GM12878 (cell line): ENCODE measurements around the gene LRCH2. TPM values are rescaled to one million over a fixed set of nuclear protein-coding genes. Genes with fewer than 3 reads are reported as not detected.

Experiments
- ATAC-seq: fragments of 200-7000 bp; cut with Tn5 transposase; 3 replicates; pipeline ENCODE4 v1.9.1; 2020; ENCODE audit warnings: mild to moderate bottlenecking, moderate library complexity
- BruUV-seq: library from RNA; stranded (reverse); fragments of 400-500 nt; replicated peaks from 2 replicates; lab custom pipeline; 2021; lab: Mats Ljungman, UMichigan
- CTCF ChIA-PET: fragments of 300-600 bp; sonication (Branson Sonifier 250); formaldehyde crosslinking; extraction: SDS; loops from one replicate; lab custom pipeline; 2021; ENCODE audit warnings: inconsistent platforms; lab: Yijun Ruan, JAX
- POLR2A ChIA-PET: fragments of 350-600 bp; formaldehyde crosslinking; extraction: SDS; loops from one replicate; lab custom pipeline; 2021; ENCODE audit warnings: inconsistent platforms; lab: Charles Lee
- RAD21 ChIA-PET: fragments of 300-600 bp; sonication (Branson Sonifier 250); formaldehyde crosslinking; loops from one replicate; lab custom pipeline; 2023; ENCODE audit warnings: antibody characterized with exemption; ENCODE audit not compliant: unreplicated experiment; lab: Charles Lee
- SMC1A ChIA-PET: fragments of 300-600 bp; sonication (Branson Sonifier 250); formaldehyde crosslinking; loops from one replicate; lab custom pipeline; 2023; ENCODE audit not compliant: unreplicated experiment, uncharacterized antibody; lab: Charles Lee
- DNase-seq: peaks from one replicate; pipeline ENCODE4 v3.0.0-alpha.2; 2011; ENCODE audit warnings: low read depth, low spot score
- FAIRE-seq: peaks from 3 replicates; lab custom pipeline; 2011; peaks lifted over from hg19 to GRCh38; lab: Jason Lieb, UNC
- H2AFZ ChIP-seq: 2 replicates; pipeline ENCODE4 v1.6.0; 2011; ENCODE audit warnings: low read depth, low read length, control low read depth; ENCODE audit not compliant: control insufficient read depth
- H3K27ac ChIP-seq: 2 replicates; pipeline ENCODE4 v1.5.1; 2011; ENCODE audit warnings: control low read depth; ENCODE audit not compliant: control insufficient read depth, insufficient read depth
- H3K27me3 ChIP-seq, 2 experiments: replicated peaks in 1 of 2; 2 replicates each; pipeline versions ENCODE4 v1.6.0 to v1.6.1; 2011; ENCODE audit warnings: low read length in 1 of 2; ENCODE audit not compliant: control insufficient read depth in 2 of 2, insufficient read depth in 2 of 2
- H3K36me3 ChIP-seq, 2 experiments: 2 replicates each; pipeline ENCODE4 v1.5.1; 2011; ENCODE audit warnings: low read length in 1 of 2; ENCODE audit not compliant: control insufficient read depth in 2 of 2, insufficient read depth in 2 of 2
- H3K4me1 ChIP-seq: 2 replicates; pipeline ENCODE4 v1.6.1; 2011; ENCODE audit warnings: mild to moderate bottlenecking, low read length, moderate library complexity, mixed read lengths; ENCODE audit not compliant: control insufficient read depth, insufficient read depth
- H3K4me2 ChIP-seq: 2 replicates; pipeline ENCODE4 v1.6.0; 2011; ENCODE audit warnings: control low read depth; ENCODE audit not compliant: control insufficient read depth, insufficient read depth
- H3K4me3 ChIP-seq: fragments of 200-600 bp; sonication (generic); 2 replicates; pipeline ENCODE4 v1.5.1; 2016
- H3K79me2 ChIP-seq: 2 replicates; pipeline ENCODE4 v1.6.0; 2011; ENCODE audit warnings: low read length; ENCODE audit not compliant: control insufficient read depth, insufficient read depth
- H3K9ac ChIP-seq: 2 replicates; pipeline ENCODE4 v1.8.0; 2011; ENCODE audit warnings: low read length, control low read depth, mixed read lengths; ENCODE audit not compliant: control insufficient read depth, insufficient read depth
- H3K9me3 ChIP-seq: replicated peaks from 3 replicates; pipeline ENCODE4 v1.5.1; 2011; ENCODE audit warnings: mild to moderate bottlenecking, low read length; ENCODE audit not compliant: control insufficient read depth, insufficient read depth
- H4K20me1 ChIP-seq: 2 replicates; pipeline ENCODE4 v1.6.0; 2011; ENCODE audit not compliant: control insufficient read depth, insufficient read depth
- ATF7 ChIP-seq: fragments of 450-650 bp; IDR thresholded peaks from 2 replicates; pipeline ENCODE4 v1.6.1; 2016; ENCODE audit warnings: low read depth, mild to moderate bottlenecking
- BRCA1 ChIP-seq: IDR thresholded peaks from 2 replicates; pipeline ENCODE4 v1.6.1; 2011; ENCODE audit warnings: low read depth, low read length, improper control_type of control experiment
- CBX3 ChIP-seq: fragments of 200-600 bp; sonication (generic); IDR thresholded peaks from 2 replicates; pipeline ENCODE4 v1.6.1; 2016; ENCODE audit warnings: low read depth, borderline replicate concordance
- CHD2 ChIP-seq: IDR thresholded peaks from 2 replicates; pipeline ENCODE4 v1.6.1; 2011; ENCODE audit warnings: low read depth, low read length, improper control_type of control experiment, borderline replicate concordance
- EZH2 ChIP-seq: IDR thresholded peaks from 2 replicates; pipeline ENCODE4 v1.6.1; 2012; ENCODE audit warnings: low read depth, mild to moderate bottlenecking, control low read depth, inconsistent platforms, low read length, borderline replicate concordance; ENCODE audit not compliant: control insufficient read depth
- KAT2A ChIP-seq: conservative IDR thresholded peaks from 2 replicates; pipeline ENCODE4 v1.6.1; 2011; ENCODE audit warnings: low read depth, low read length; ENCODE audit not compliant: control insufficient read depth
- NRF1 ChIP-seq: conservative IDR thresholded peaks from 2 replicates; pipeline ENCODE4 v1.6.1; 2011; ENCODE audit warnings: mild to moderate bottlenecking, low read depth, low read length, improper control_type of control experiment
- SIX5 ChIP-seq: IDR thresholded peaks from 2 replicates; pipeline ENCODE4 v1.6.1; 2011; ENCODE audit warnings: mild to moderate bottlenecking, low read depth, low read length, moderate library complexity; ENCODE audit not compliant: severe bottlenecking
- ZBTB33 ChIP-seq: fragments of 450-650 bp; IDR thresholded peaks from 2 replicates; pipeline ENCODE4 v1.6.1; 2017; ENCODE audit warnings: mild to moderate bottlenecking
- WGBS: methylation state at CpG from one replicate; pipeline ENCODE4 v1.1.6; 2016; ENCODE audit warnings: low lambda C conversion rate; ENCODE audit not compliant: insufficient replicate concordance, insufficient coverage; ENCODE audit errors: missing lambda C conversion rate; 5-methylcytosine and 5-hydroxymethylcytosine counted together
- in situ Hi-C: fragments of 300-500 bp; cut with MboI; formaldehyde crosslinking; loops from 9 replicates; pipeline ENCODE4 v1.14.3; 2018; ENCODE audit warnings: mixed read lengths
- intact Hi-C: fragments of 100-400 bp; cut with micrococcal nuclease; formaldehyde crosslinking; loops from one replicate; pipeline ENCODE4 v1.14.2; 2022; ENCODE audit not compliant: unreplicated experiment
- polyA plus RNA-seq, 11 experiments: library from polyadenylated mRNA; depleted of rRNA in 4 of 11; unstranded in 6 of 11; stranded (reverse) in 5 of 11; fragments of >200 nt; fragmentation: Nextera tagmentation in 4 of 11; fragmentation: Illumina TruSeq in 1 of 11; extraction: Ambion mirVana in 4 of 11; extraction: Trizol in 1 of 11; gene quantifications; 1 replicate in 1 of 11; 2 replicates in 10 of 11; pipeline versions ENCODE4 v1.2.1 to v1.2.3, GENCODE V29; 2011 to 2016; ENCODE audit warnings: inconsistent platforms in 2 of 11, missing spikeins in 2 of 11, low read depth in 1 of 11
- total RNA-seq, 4 experiments: library from RNA; depleted of rRNA in 3 of 4; stranded (reverse); fragments of >200 nt in 3 of 4; fragmentation: Illumina TruSeq in 1 of 4; extraction: Trizol in 1 of 4; gene quantifications; 2 replicates each; pipeline versions ENCODE4 v1.2.1 to v1.2.3, GENCODE V29; 2013 to 2021
- TF ChIP-seq, protein P1 (sequence below): IDR thresholded peaks from 2 replicates; pipeline ENCODE4 v1.6.1; 2012; ENCODE audit warnings: mild to moderate bottlenecking, low read depth, low read length

The LRCH2 gene
- total and polyA plus RNA-seq, 10 of the 15 experiments (the other 5 are each of a cell fraction or from before 2014, with no cell fraction given) = 0.01 to 0.10 (median 0.03) TPM; not detected in 7

- RAD21 ChIA-PET = no interaction called here
- SMC1A ChIA-PET = no interaction called here
- H2AFZ ChIP-seq = no peak overlapping the region
- no peak for ATAC-seq
- POLR2A ChIA-PET = no interaction called here
- intact Hi-C loops = no loop called here
- no peaks in the 10 kb centered on the region for H3K4me1 ChIP-seq
- FAIRE-seq = no peak
- CTCF ChIA-PET = interaction anchor here (0.8 to 1.5 kb wide), 2 partner anchors 12 to 13 kb away, joined by 3 read pairs; no protein-coding TSS in a partner anchor
- no peak overlapping the region for H3K9ac ChIP-seq
- H3K4me3 ChIP-seq = no peak overlapping the region
- no peaks in the 10 kb centered on the region for H3K9me3 ChIP-seq
- TF ChIP-seq ATF7 = no peak
- TF ChIP-seq BRCA1 = no peak
- TF ChIP-seq NRF1 = no peak
- TF ChIP-seq KAT2A = no peak
- no peak for TF ChIP-seq CHD2
- BruUV-seq = no TSS peak
- no peak overlapping the region for H3K4me2 ChIP-seq
- in situ Hi-C loops = no loop called here
- whole genome bisulfite sequencing = 4% methylated on average over 3 of the region's 3 CpGs
- DNase-seq = no peak
- no peak overlapping the region for H3K27ac ChIP-seq
- H3K27me3 ChIP-seq = no peaks in the 10 kb centered on the region
- no peaks in the 10 kb centered on the region for H3K36me3 ChIP-seq
- no peaks in the 10 kb centered on the region for H3K79me2 ChIP-seq
- H4K20me1 ChIP-seq = no peaks in the 10 kb centered on the region
Measured at GRCh38 chrX:115134382-115134781, 99.5 kb downstream of the LRCH2 start.

DNA sequence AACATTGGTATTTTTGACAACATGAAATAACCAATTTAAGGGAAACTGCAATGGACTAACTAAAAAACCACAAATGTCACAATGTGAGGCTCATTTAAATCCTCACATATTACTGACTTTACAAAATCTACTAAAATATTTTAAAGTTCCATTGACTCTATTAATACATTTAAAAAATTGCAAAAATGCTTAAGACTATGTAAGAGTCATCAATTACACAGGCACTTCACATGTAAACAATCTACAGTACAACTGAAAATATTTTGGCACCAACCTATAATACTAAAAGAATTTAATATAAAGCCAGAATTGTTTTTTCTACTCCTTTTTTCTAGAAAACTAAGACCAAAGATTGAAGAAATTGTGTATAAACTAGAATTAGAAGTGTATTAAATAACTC is 121.5 kb downstream of the LRCH2 start:
- H2AFZ ChIP-seq = no peak overlapping the region
- DNase-seq = no peak
- intact Hi-C loops (no loop called here), in situ Hi-C loops (no loop called here)
- SMC1A ChIA-PET = no interaction called here
- H4K20me1 ChIP-seq = no peaks in the 10 kb centered on the region
- no peaks in the 10 kb centered on the region for H3K9me3 ChIP-seq
- no peak overlapping the region for H3K4me3 ChIP-seq
- no peak for ATAC-seq
- H3K9ac ChIP-seq = no peak overlapping the region
- CTCF ChIA-PET = no interaction called here
- no peak overlapping the region for H3K4me2 ChIP-seq
- no peaks in the 10 kb centered on the region for H3K79me2 ChIP-seq
- FAIRE-seq = no peak
- POLR2A ChIA-PET = no interaction called here
- H3K27me3 ChIP-seq = no peaks in the 10 kb centered on the region
- H3K27ac ChIP-seq = no peak overlapping the region
- H3K4me1 ChIP-seq = no peaks in the 10 kb centered on the region
- no peaks in the 10 kb centered on the region for H3K36me3 ChIP-seq
- no TSS peak for BruUV-seq
- RAD21 ChIA-PET = no interaction called here
- TF ChIP-seq ZBTB33 (no peak), EZH2 (no peak), CBX3 (no peak), SIX5 (no peak)
- TF ChIP-seq, protein P1, sequence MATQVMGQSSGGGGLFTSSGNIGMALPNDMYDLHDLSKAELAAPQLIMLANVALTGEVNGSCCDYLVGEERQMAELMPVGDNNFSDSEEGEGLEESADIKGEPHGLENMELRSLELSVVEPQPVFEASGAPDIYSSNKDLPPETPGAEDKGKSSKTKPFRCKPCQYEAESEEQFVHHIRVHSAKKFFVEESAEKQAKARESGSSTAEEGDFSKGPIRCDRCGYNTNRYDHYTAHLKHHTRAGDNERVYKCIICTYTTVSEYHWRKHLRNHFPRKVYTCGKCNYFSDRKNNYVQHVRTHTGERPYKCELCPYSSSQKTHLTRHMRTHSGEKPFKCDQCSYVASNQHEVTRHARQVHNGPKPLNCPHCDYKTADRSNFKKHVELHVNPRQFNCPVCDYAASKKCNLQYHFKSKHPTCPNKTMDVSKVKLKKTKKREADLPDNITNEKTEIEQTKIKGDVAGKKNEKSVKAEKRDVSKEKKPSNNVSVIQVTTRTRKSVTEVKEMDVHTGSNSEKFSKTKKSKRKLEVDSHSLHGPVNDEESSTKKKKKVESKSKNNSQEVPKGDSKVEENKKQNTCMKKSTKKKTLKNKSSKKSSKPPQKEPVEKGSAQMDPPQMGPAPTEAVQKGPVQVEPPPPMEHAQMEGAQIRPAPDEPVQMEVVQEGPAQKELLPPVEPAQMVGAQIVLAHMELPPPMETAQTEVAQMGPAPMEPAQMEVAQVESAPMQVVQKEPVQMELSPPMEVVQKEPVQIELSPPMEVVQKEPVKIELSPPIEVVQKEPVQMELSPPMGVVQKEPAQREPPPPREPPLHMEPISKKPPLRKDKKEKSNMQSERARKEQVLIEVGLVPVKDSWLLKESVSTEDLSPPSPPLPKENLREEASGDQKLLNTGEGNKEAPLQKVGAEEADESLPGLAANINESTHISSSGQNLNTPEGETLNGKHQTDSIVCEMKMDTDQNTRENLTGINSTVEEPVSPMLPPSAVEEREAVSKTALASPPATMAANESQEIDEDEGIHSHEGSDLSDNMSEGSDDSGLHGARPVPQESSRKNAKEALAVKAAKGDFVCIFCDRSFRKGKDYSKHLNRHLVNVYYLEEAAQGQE = no peak
